Cardiac muscle cell (in vitro differentiated cells and primary cell): ENCODE data around the gene WDFY1. TPM values are rescaled to one million over a fixed set of nuclear protein-coding genes. Genes with fewer than 3 reads are reported as not detected.

ENCODE experiments used
- DNase-seq, 2 donors: peaks; one replicate each; pipeline versions ENCODE4 v3.0.0 to v3.0.0-alpha.2; 2010 to 2017; ENCODE audit warnings: low read depth in 1 of 2, low spot score in 1 of 2
- H3K27ac ChIP-seq: fragments of 200-600 bp; sonication (generic); 2 replicates; pipeline ENCODE4 v1.5.1; 2016
- H3K27me3 ChIP-seq: fragments of 200-600 bp; sonication (generic); 2 replicates; pipeline ENCODE4 v1.6.0; 2016; ENCODE audit warnings: control low read depth
- H3K36me3 ChIP-seq: fragments of 200-600 bp; sonication (generic); 2 replicates; pipeline ENCODE4 v1.5.1; 2016; ENCODE audit warnings: control low read depth
- H3K4me1 ChIP-seq: fragments of 200-600 bp; sonication (generic); 2 replicates; pipeline ENCODE4 v1.8.1; 2017; ENCODE audit warnings: low read depth, mild to moderate bottlenecking, mixed run types
- H3K4me3 ChIP-seq: fragments of 200-600 bp; sonication (generic); 2 replicates; pipeline ENCODE4 v1.5.1; 2016; ENCODE audit warnings: mild to moderate bottlenecking
- H3K9me3 ChIP-seq: fragments of 200-600 bp; sonication (generic); 2 replicates; pipeline ENCODE4 v1.5.1; 2017; ENCODE audit warnings: low read depth, mild to moderate bottlenecking, control low read depth
- CTCF ChIP-seq: IDR thresholded peaks from 2 replicates; pipeline ENCODE4 v1.5.1; 2012; ENCODE audit warnings: low read depth, mild to moderate bottlenecking, low read length
- polyA plus RNA-seq: library from polyadenylated mRNA; unstranded; fragments of >200 nt; fragmentation: Nextera tagmentation; extraction: Ambion mirVana; gene quantifications from 2 replicates; pipeline ENCODE4 v1.2.1, GENCODE V29; 2016
- total RNA-seq: library from RNA; depleted of rRNA; stranded (reverse); fragments of >200 nt; gene quantifications from 2 replicates; pipeline ENCODE4 v1.2.3, GENCODE V29; 2016

The WDFY1 gene
- total and polyA plus RNA-seq, 2 experiments from 2014 or later = 20.7 to 20.8 TPM

- H3K27ac ChIP-seq = no peak overlapping the region
- H3K36me3 ChIP-seq = no peaks in the 10 kb centered on the region
- no peak for TF ChIP-seq CTCF
- H3K4me1 ChIP-seq = no peaks in the 10 kb centered on the region
- H3K9me3 ChIP-seq = no peaks in the 10 kb centered on the region
- no peaks in the 10 kb centered on the region for H3K27me3 ChIP-seq
- no peak overlapping the region for H3K4me3 ChIP-seq
- peak in 1 of 2 donors; percentile 33 for DNase-seq
Observed at GRCh38 chr2:223856021-223856420, 89.1 kb downstream of the WDFY1 start.

GRCh38 chr2:223855426-223855825 lies 89.7 kb downstream of the WDFY1 start:
- H3K27me3 ChIP-seq = no peaks in the 10 kb centered on the region
- no peaks in the 10 kb centered on the region for H3K9me3 ChIP-seq
- no peak overlapping the region for H3K27ac ChIP-seq
- no peak for TF ChIP-seq CTCF
- peak in 1 of 2 donors; percentile 43 for DNase-seq
- H3K4me1 ChIP-seq = no peaks in the 10 kb centered on the region
- no peaks in the 10 kb centered on the region for H3K36me3 ChIP-seq
- no peak overlapping the region for H3K4me3 ChIP-seq

GRCh38 chr2:223854741-223855140 lies 90.4 kb downstream of the WDFY1 start:
- Histone ChIP-seq H3K27ac (no peak overlapping the region), H3K36me3 (no peaks in the 10 kb centered on the region), H3K9me3 (no peaks in the 10 kb centered on the region), H3K4me1 (no peaks in the 10 kb centered on the region), H3K27me3 (no peaks in the 10 kb centered on the region), H3K4me3 (no peak overlapping the region)
- TF ChIP-seq CTCF = no peak
- no peak for DNase-seq

- H3K36me3 ChIP-seq = no peaks in the 10 kb centered on the region
- no peak for TF ChIP-seq CTCF
- H3K27me3 ChIP-seq = no peaks in the 10 kb centered on the region
- no peaks in the 10 kb centered on the region for H3K4me1 ChIP-seq
- DNase-seq = no peak
- no peak overlapping the region for H3K27ac ChIP-seq
- no peaks in the 10 kb centered on the region for H3K9me3 ChIP-seq
- no peak overlapping the region for H3K4me3 ChIP-seq
Observed at GRCh38 chr2:223853425-223853837, 91.7 kb downstream of the WDFY1 start.

- Histone ChIP-seq H3K27ac (no peak overlapping the region), H3K9me3 (no peaks in the 10 kb centered on the region), H3K27me3 (no peaks in the 10 kb centered on the region), H3K36me3 (no peaks in the 10 kb centered on the region), H3K4me3 (no peak overlapping the region), H3K4me1 (no peaks in the 10 kb centered on the region)
- DNase-seq = no peak
- no peak for TF ChIP-seq CTCF
Observed at GRCh38 chr2:223852281-223852795, 92.8 kb downstream of the WDFY1 start.

GRCh38 chr2:223847410-223847809 lies 97.7 kb downstream of the WDFY1 start:
- no peak for DNase-seq
- H3K27me3 ChIP-seq = no peaks in the 10 kb centered on the region

More at GRCh38 chr2:223847410-223847809, 97.7 kb downstream of the WDFY1 start:
- Histone ChIP-seq H3K4me3 (no peak overlapping the region), H3K27ac (no peak overlapping the region), H3K4me1 (no peaks in the 10 kb centered on the region), H3K36me3 (no peaks in the 10 kb centered on the region), H3K9me3 (no peaks in the 10 kb centered on the region)
- no peak for TF ChIP-seq CTCF
